Measurements from ENCODE around the gene AFF3.
"Not testable (repeated sequence)": the region's sequence is repeated elsewhere in the genome, so short reads cannot be mapped to it uniquely, and the experiment has no call there.

The AFF3 gene

GRCh38 chr2:99504844-99505584 is 637.4 kb downstream of the AFF3 start:
- no peak for DNase-seq

DNA sequence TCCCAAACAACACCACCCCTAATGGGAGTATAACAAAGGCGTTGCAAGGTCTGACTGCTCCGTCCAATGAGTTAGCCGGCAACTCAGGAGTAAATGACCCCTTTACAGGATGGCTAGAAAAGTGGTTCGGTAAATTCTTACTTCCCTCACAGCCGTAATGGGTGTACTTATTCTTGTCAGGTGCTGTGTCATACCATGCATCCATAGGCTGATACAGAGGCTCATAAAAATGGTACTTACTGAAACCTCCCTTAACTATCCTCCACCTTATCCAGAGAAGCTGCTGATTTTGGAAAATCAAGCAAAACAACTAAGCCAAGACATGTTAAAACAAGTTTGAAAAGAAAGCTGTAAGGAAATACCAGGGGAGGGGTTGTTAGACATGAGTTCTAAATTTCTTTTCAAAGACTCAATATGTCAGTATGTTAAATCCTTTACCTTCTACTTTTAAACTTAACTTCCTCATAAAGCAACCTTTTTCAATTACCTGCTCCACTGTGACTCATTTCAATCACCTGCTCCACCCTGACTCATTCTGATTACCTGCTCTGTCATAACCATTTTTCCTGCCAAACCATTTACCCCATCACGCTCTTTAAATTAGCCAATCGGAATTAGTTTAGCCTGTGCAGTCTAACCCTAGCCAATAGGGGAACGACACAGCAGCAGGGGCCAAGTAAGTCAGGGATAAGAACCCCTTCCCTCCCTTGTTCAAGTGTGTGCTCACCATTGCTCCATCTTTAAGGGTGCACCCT is 638.6 kb downstream of the AFF3 start:
- DNase-seq, result not testable (repeated sequence)

DNA sequence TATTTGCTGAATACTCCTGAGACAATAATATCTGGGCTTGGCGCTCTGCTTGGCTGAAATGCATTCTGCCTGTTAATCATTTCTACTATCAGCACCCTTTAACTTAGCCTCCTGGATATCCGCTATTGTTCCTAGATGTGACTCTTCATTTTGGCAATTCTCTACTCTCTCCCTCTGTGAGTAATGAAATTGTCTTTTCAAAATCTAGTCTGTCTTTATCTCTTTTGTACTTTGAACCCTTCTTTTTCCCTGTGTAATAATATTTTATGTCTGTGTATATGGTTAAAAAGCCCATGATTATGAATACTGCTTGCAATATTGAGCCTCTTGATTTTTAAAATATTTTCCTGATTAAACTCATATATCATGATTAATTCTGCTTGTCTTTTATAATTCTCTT is 646.4 kb downstream of the AFF3 start:
- no peak for DNase-seq
